MM.1S (cell line): ENCODE results near the gene L3MBTL4.

Experiments used
- DNase-seq: peaks from one replicate; pipeline ENCODE4 v3.0.0-alpha.2; 2015
- H2AFZ ChIP-seq: fragments of 300-600 bp; sonication (generic); 2 replicates; pipeline ENCODE4 v1.6.0; 2016; ENCODE audit warnings: antibody characterized with exemption, low read length
- H3F3A ChIP-seq: fragments of 300-600 bp; sonication (generic); 2 replicates; pipeline ENCODE4 v1.6.1; 2016; ENCODE audit warnings: mild to moderate bottlenecking, antibody characterized with exemption, low read length, moderate library complexity, mixed read lengths; ENCODE audit not compliant: insufficient read depth
- H3K27ac ChIP-seq: fragments of 300-600 bp; sonication (generic); 2 replicates; pipeline ENCODE4 v1.5.1; 2016; ENCODE audit warnings: mild to moderate bottlenecking, low read length
- H3K27me3 ChIP-seq: fragments of 300-600 bp; sonication (generic); replicated peaks from 2 replicates; pipeline ENCODE4 v1.6.0; 2016; ENCODE audit warnings: low read length; ENCODE audit not compliant: insufficient read depth
- H3K36me3 ChIP-seq: fragments of 300-600 bp; sonication (generic); replicated peaks from 2 replicates; pipeline ENCODE4 v1.6.1; 2016; ENCODE audit warnings: mild to moderate bottlenecking, low read length, mixed read lengths; ENCODE audit not compliant: insufficient read depth
- H3K4me1 ChIP-seq: fragments of 300-600 bp; sonication (generic); 2 replicates; pipeline ENCODE4 v1.6.1; 2016; ENCODE audit warnings: low read length, mixed read lengths
- H3K4me2 ChIP-seq: fragments of 300-600 bp; sonication (generic); 2 replicates; pipeline ENCODE4 v1.6.0; 2016; ENCODE audit warnings: low read depth, low read length
- H3K4me3 ChIP-seq: fragments of 300-600 bp; sonication (generic); 2 replicates; pipeline ENCODE4 v1.5.1; 2016; ENCODE audit warnings: low read length, mixed read lengths
- H3K79me2 ChIP-seq: fragments of 300-600 bp; sonication (generic); 2 replicates; pipeline ENCODE4 v1.6.1; 2016; ENCODE audit warnings: mixed run types, low read length, mixed read lengths
- H3K9ac ChIP-seq: fragments of 300-600 bp; sonication (generic); 2 replicates; pipeline ENCODE4 v1.6.1; 2016; ENCODE audit warnings: low read length, mixed read lengths
- H3K9me2 ChIP-seq: fragments of 300-600 bp; sonication (generic); replicated peaks from 2 replicates; pipeline ENCODE4 v1.6.1; 2016; ENCODE audit warnings: mild to moderate bottlenecking, low read length, mixed read lengths; ENCODE audit not compliant: insufficient read depth
- H3K9me3 ChIP-seq: fragments of 300-600 bp; sonication (generic); replicated peaks from 2 replicates; pipeline ENCODE4 v1.6.1; 2016; ENCODE audit warnings: mild to moderate bottlenecking, low read length, mixed read lengths; ENCODE audit not compliant: insufficient read depth
- H4K20me1 ChIP-seq: fragments of 300-600 bp; sonication (generic); 2 replicates; pipeline ENCODE4 v1.6.1; 2016; ENCODE audit warnings: mild to moderate bottlenecking, low read length, moderate library complexity, mixed read lengths; ENCODE audit not compliant: insufficient read depth
- EZH2 ChIP-seq: fragments of 300-600 bp; sonication (generic); optimal IDR thresholded peaks from 2 replicates; pipeline ENCODE3; 2017; ENCODE audit warnings: low read depth, mild to moderate bottlenecking, antibody characterized with exemption, low read length, mixed read lengths
- EZH2phosphoT487 ChIP-seq: fragments of 300-600 bp; sonication (generic); IDR thresholded peaks from 2 replicates; pipeline ENCODE4 v1.6.1; 2018; ENCODE audit warnings: antibody characterized with exemption, low read length
- TF ChIP-seq, protein P1 (sequence below): fragments of 300-600 bp; sonication (generic); IDR thresholded peaks from 2 replicates; pipeline ENCODE4 v1.5.1; 2016; ENCODE audit warnings: antibody characterized with exemption, low read length, mixed read lengths

The L3MBTL4 gene

DNA sequence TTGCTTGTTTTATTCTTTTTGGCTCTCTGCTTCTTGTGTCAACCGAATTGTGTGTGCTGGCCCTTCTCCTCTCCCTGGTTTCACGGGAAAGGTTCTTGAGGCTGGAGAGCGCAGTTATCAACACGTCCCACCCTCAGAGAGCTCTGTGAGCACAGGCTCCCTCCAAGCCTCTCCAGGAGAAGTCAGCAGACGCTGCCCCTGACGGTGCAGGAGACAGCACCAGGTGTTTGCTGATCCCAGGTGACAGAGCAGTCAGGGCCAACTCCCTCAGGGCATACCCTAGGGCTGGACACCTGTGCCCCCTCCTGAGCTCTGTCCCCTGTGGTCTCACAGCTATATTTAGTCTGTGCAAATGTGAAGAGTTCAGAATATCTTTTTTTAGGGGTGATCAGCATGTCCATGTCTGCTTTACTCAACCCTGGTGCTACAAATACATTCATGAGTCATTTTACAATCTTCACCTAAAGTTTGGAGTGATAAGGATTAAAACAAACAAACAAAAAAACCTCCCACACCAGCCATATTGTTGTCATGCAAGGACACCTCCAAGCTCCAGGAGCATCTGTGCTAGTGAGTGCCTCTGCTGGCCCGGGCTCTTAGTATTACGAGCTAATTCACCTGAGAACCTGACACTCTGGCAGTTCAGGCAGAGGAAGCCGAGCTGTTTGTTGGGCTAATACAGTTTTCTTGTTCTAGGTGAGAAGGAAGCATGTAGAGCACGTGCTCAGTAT, 453.4 kb downstream of the L3MBTL4 start:
- no peak overlapping the region for H3K27ac ChIP-seq
- no peaks in the 10 kb centered on the region for H3K27me3 ChIP-seq
- H3K79me2 ChIP-seq = no peaks in the 10 kb centered on the region
- no peak overlapping the region for H3K4me3 ChIP-seq
- no peaks in the 10 kb centered on the region for H3K4me1 ChIP-seq
- H3K9ac ChIP-seq = no peak overlapping the region
- no peak overlapping the region for H3K4me2 ChIP-seq
- no peak overlapping the region for H2AFZ ChIP-seq
- H3K9me3 ChIP-seq = no peaks in the 10 kb centered on the region
- H3F3A ChIP-seq = no peaks in the 10 kb centered on the region
- H3K9me2 ChIP-seq = no peaks in the 10 kb centered on the region
- no peaks in the 10 kb centered on the region for H4K20me1 ChIP-seq
- H3K36me3 ChIP-seq = no peaks in the 10 kb centered on the region
- TF ChIP-seq, protein P1, sequence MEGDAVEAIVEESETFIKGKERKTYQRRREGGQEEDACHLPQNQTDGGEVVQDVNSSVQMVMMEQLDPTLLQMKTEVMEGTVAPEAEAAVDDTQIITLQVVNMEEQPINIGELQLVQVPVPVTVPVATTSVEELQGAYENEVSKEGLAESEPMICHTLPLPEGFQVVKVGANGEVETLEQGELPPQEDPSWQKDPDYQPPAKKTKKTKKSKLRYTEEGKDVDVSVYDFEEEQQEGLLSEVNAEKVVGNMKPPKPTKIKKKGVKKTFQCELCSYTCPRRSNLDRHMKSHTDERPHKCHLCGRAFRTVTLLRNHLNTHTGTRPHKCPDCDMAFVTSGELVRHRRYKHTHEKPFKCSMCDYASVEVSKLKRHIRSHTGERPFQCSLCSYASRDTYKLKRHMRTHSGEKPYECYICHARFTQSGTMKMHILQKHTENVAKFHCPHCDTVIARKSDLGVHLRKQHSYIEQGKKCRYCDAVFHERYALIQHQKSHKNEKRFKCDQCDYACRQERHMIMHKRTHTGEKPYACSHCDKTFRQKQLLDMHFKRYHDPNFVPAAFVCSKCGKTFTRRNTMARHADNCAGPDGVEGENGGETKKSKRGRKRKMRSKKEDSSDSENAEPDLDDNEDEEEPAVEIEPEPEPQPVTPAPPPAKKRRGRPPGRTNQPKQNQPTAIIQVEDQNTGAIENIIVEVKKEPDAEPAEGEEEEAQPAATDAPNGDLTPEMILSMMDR = no peak
- TF ChIP-seq EZH2phosphoT487 (no peak), EZH2 (no peak)
- no peak for DNase-seq

DNA sequence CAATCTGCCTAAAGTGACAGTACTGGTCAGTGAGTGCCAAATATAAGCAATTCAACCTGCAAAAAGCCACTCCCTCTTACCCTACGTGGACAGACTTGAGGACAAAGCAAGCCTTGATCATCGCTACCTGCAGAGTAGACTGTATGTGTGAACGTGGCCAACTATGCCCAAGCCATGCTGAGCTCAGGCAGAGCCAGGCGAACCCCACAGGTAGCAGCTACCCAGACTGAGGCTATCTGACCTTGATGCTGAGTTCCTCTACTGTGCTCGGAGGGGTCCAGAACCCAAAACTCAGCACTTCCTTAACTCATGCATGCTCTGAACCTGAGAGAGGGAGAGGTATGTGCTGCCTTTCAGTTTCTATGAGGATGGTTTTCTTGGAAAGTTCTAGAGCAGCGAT, 455.9 kb downstream of the L3MBTL4 start:
- Histone ChIP-seq H3K9me2 (no peaks in the 10 kb centered on the region), H3K9ac (no peak overlapping the region), H3K4me2 (no peak overlapping the region), H3K4me1 (no peaks in the 10 kb centered on the region), H3F3A (no peaks in the 10 kb centered on the region), H2AFZ (no peak overlapping the region), H3K36me3 (no peaks in the 10 kb centered on the region), H3K79me2 (no peaks in the 10 kb centered on the region), H3K9me3 (no peaks in the 10 kb centered on the region), H3K4me3 (no peak overlapping the region), H3K27ac (no peak overlapping the region), H4K20me1 (no peaks in the 10 kb centered on the region), H3K27me3 (no peaks in the 10 kb centered on the region)
- TF ChIP-seq, protein P1 = no peak
- DNase-seq = no peak

DNA sequence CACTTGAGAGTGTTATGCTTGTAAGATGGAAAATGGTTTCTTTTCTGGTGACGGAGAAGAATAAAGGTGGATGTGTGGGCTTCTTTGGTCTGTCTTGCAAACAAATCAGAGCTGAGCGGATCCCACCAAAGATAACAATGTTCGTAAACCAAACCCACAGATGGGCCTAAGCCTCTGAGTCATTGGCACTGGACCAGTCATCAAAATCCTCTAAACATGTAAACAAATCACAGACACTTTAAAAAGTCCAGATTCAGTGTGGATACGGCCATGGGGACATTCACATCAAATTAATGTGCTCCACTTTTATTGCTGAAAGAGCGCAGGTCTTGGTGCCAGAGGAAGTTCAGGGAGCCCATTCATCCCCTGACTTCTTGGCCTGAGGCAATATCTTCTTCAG, 458.9 kb downstream of the L3MBTL4 start:
- no peak overlapping the region for H3K9ac ChIP-seq
- H3K9me2 ChIP-seq = no peaks in the 10 kb centered on the region
- H3K27ac ChIP-seq = no peak overlapping the region
- no peak overlapping the region for H3K4me3 ChIP-seq
- no peaks in the 10 kb centered on the region for H3K9me3 ChIP-seq
- no peaks in the 10 kb centered on the region for H3F3A ChIP-seq
- TF ChIP-seq EZH2phosphoT487 (no peak), EZH2 (no peak)
- TF ChIP-seq, protein P1 = no peak
- H4K20me1 ChIP-seq = no peaks in the 10 kb centered on the region
- no peaks in the 10 kb centered on the region for H3K79me2 ChIP-seq
- H3K4me1 ChIP-seq = no peaks in the 10 kb centered on the region
- no peak overlapping the region for H3K4me2 ChIP-seq
- H3K27me3 ChIP-seq = no peaks in the 10 kb centered on the region
- no peak overlapping the region for H2AFZ ChIP-seq
- no peak for DNase-seq
- no peaks in the 10 kb centered on the region for H3K36me3 ChIP-seq
